K562 (cell line): ENCODE measurements around the gene CCDC88A.

Experiments used
- BRF1 ChIP-seq: IDR thresholded peaks from 3 replicates; pipeline ENCODE4 v1.6.1; 2011; ENCODE audit warnings: borderline replicate concordance, mild to moderate bottlenecking; ENCODE audit not compliant: insufficient read length; ENCODE audit errors: extremely low read depth
- EZH2 ChIP-seq: IDR thresholded peaks from 2 replicates; pipeline ENCODE4 v1.6.1; 2012; ENCODE audit warnings: low read depth, mild to moderate bottlenecking, inconsistent platforms, low read length, borderline replicate concordance
- ILF3 ChIP-seq: fragments of 450-650 bp; IDR thresholded peaks from 2 replicates; pipeline ENCODE4 v1.6.1; 2018; ENCODE audit warnings: antibody characterized with exemption, mild to moderate bottlenecking, moderate library complexity, borderline replicate concordance
- KAT2B ChIP-seq: IDR thresholded peaks from one replicate; pipeline ENCODE4 v1.6.1; 2012; ENCODE audit warnings: low read depth, mild to moderate bottlenecking, control low read depth, inconsistent platforms, low read length, moderate library complexity
- KHSRP ChIP-seq: fragments of 450-650 bp; IDR thresholded peaks from 2 replicates; pipeline ENCODE4 v1.6.1; 2017
- ZBTB8A ChIP-seq: fragments of 450-650 bp; IDR thresholded peaks from 2 replicates; pipeline ENCODE4 v1.6.1; 2018; ENCODE audit warnings: mild to moderate bottlenecking, moderate library complexity; ENCODE audit not compliant: partially characterized antibody
- ZNF274 ChIP-seq: IDR thresholded peaks from 2 replicates; pipeline ENCODE4 v1.6.1; 2011; ENCODE audit warnings: low read depth, mild to moderate bottlenecking, low read length, moderate library complexity, borderline replicate concordance
- TF ChIP-seq, protein P1 (sequence below): fragments of 450-650 bp; formaldehyde crosslinking; IDR thresholded peaks from 2 replicates; pipeline ENCODE4 v1.4.0; 2022; ENCODE audit warnings: mild to moderate bottlenecking, moderate library complexity
- TF ChIP-seq, protein P2 (sequence below): fragments of 250-450 bp; sonication (Bioruptor Pico); IDR thresholded peaks from 2 replicates; pipeline ENCODE4 v1.5.0; 2021; ENCODE audit warnings: mild to moderate bottlenecking, moderate library complexity

- TF ChIP-seq KAT2B = no peak
- TF ChIP-seq ZBTB8A = no peak
- TF ChIP-seq ILF3 = no peak
- no peak for TF ChIP-seq BRF1
- no peak for TF ChIP-seq KHSRP
- TF ChIP-seq EZH2 = no peak
- TF ChIP-seq ZNF274 = no peak
- TF ChIP-seq, protein P1, sequence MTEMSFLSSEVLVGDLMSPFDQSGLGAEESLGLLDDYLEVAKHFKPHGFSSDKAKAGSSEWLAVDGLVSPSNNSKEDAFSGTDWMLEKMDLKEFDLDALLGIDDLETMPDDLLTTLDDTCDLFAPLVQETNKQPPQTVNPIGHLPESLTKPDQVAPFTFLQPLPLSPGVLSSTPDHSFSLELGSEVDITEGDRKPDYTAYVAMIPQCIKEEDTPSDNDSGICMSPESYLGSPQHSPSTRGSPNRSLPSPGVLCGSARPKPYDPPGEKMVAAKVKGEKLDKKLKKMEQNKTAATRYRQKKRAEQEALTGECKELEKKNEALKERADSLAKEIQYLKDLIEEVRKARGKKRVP (CRISPR knock-in tag) = no peak
- TF ChIP-seq, protein P2, sequence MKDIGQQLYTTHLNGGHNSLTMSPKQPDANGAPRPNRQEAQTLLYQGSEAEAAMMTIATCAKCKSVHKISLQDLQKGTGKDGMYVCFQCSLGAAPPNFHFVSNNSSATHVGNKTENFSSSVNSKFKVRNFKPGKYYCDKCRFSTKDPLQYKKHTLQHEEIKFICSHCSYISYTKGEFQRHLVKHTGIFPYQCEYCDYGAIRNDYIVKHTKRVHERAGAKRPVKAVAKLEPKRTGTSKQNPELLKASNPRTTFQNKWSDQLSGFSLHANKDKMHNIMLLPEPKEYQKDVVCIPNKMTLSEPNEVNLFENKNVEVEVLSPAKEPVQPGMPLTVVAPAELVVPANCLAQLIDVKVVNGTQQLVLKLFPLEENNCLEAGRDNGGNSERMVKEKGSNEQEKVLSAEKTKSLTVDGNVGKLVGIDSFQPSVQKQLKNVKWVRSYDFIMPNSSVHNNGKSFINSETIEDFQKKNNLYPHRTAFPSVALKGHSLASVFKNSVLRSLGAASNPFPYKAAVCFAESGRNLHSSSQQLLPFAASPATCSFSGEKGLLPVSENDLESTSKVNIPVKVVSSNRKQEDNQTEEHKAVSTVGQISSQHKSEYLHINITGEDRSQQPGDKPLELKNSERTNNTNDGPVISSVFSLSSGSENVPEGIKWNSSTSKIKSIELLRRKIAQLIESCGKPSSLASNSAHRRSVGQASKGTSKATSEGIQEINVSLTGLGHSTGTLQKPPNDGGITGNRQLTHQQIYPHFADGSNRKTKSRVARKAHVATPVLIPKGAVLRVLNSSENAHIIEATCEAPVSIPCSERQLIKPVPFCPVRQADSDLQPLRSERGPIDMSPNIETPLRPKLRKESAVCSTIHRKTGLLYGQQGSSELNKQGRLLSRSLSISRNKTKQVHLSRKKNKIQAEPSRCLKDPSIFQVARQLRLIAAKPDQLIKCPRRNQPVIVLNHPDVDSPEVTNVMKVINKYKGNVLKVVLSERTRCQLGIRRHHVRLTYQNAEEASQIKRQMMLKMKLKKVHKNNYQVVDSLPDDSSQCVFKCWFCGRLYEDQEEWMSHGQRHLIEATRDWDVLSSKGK (CRISPR knock-in tag) = no peak
Measured at GRCh38 chr2:55296393-55296792, 123.3 kb downstream of the CCDC88A start.
